ENCODE measurements around the gene GPR160.

GRCh38 chr3:170096342-170096741 is 58.5 kb downstream of the GPR160 start:
- TF ChIP-seq POLR2A (IDR thresholded peaks at IDR 0.05), result no peak
- no peak for TF ChIP-seq CTCF (IDR thresholded peaks at IDR 0.05)
- no peak for TF ChIP-seq POLR2AphosphoS5 (IDR thresholded peaks at IDR 0.05)
- no peak for TF ChIP-seq EP300 (IDR thresholded peaks at IDR 0.05)
